NCI-H2029 (cell line): ENCODE data around the gene DDX4.
"Not testable (repeated sequence)": the region's sequence is repeated elsewhere in the genome, so short reads cannot be mapped to it uniquely, and the experiment has no call there.

ENCODE experiments used
- DNase-seq: peaks from one replicate; lab custom pipeline; 2025; lab: John Stamatoyannopoulos, UW

Gene DDX4

DNA sequence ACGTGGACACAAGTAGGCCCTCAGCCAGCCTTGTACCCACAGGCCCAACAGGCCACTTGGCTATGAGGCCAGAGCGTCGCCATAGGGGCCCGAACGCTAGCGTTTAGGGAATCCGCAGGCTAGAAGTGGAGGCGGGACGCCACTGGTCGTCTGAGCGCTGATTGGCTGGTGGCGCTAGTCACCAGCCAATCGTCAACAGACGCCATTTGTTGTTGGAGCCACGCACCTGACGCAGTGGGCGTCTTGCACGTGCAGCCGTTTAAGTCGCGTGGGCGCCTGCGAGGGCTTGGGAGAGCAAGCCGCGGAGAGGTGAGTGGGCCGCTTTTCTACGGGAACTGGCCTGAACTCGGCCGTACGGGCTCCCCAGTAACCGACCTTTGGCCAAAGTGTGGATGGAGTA lies at the start of gene DDX4:
Gene DDX4 (plus strand): TSS at position 269 of the 400 bp plus-strand sequence. CDS start 903 bp downstream, outside the sequence.
- no peak for DNase-seq

DNA sequence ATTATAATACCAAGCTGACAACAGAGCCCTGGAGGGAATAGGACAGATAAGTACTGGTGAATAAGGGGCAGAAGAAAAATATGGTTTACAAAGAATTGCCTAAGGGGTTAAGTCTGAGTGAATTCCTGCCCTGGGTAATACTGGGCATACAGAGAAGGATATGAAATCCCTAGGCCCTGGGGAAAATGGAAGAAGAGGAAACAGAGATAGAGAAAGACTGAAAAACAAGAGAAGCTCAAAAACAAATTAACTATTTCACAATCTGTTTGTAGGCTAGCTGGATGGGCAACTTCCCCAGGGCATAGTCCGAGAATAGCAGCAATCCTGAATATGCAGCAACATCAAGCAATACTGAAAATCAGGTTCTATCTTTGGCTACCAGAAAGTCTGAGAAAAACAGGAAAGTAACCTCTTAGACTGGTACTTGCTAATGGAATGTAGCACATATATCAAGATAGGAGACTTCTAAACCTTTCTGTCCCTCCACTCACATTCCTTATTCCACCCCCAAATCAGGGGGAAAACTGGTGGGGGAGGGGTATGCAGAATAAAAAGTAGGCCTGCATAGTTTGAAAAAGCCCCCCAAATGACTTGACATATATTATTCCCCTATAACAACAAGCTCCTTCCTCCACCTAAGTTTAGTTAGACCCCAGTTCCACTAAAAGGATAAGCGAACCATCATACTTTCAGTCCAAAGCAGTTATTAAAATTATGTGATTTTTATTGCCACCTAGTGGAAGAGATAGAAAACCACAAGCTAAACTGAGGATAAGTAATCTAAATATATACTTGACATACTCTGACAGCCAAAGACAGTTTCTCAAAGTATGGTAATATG lies 46.4 kb upstream of the DDX4 start:
- DNase-seq: peak; percentile 18

DNA sequence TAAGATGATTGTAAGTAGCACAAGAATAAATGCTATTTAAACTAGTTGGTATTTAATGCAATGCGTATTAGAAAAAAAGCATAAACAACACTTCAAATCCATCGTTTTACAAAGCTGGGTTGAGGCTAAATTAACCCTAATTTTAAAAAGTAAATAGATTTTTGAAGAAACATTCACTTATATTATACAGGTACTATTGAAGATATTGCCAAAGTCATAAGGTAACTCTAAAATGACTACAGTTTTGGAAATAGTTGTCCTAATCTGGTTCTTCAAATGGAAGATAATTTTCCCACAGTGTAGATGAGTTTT lies 45.8 kb upstream of the DDX4 start:
- no peak for DNase-seq

DNA sequence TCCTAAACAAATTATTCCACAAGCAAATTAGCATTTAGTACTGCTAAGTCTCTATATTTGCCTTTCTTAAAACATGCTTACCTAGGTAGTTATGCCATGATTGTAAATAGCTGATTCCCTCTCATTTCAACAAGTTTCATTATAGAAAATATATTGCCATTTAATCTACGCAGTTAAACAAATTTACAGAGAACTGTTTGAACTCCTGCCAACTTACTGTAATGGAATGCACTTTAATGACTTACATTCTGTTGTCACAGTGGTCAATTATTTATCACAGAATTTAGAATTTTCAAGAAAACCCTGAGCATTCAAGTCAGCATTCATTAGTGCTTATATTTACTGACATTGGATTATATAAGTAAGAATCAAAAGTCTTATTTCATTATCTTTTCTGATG lies 45.4 kb upstream of the DDX4 start:
- no peak for DNase-seq

DNA sequence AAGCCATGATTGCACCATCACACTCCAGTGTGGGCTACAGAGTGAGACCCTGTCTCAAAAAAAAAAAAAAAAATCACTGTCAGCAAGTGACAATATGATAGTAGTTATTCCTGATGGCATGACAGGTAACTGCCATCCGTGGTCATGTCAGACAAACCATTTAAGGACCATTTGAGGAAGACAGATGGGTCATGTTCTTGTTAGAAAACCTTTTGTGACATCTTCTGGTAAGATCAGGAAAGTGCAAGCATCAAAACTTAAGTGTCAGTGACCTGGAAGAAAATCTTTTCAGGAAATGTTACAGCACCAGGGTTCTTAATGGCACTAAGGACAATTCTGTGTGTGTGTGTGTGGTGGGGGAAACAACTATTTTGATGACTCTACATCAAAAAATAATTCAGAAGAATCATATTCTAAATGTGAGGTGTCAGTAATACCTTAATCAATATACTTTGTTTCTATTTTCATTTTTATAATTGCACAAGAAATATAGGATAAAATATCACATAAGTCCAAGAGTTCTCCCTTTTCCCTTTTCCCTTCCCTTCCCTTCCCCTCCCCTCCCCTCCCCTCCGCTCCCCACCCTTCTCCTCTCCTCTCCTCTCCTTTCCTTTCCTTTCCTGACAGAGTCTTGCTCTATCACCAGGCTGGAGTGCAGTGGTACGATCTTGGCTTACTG lies 43.6 kb upstream of the DDX4 start:
- DNase-seq: peak; percentile 10

DNA sequence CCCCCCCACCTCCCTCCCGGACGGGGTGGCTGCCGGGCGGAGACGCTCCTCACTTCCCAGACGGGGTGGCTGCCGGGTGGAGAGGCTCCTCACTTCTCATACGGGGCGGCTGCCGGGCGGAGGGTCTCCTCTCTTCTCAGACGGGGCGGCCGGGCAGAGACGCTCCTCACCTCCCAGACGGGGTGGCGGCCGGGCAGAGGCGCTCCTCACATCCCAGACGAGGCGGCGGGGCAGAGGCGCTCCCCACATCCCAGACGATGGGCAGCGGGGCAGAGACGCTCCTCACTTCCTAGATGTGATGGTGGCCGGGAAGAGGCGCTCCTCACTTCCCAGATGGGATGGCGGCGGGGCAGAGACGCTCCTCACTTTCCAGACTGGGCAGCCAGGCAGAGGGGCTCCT lies 41.2 kb upstream of the DDX4 start:
- not testable (repeated sequence) for DNase-seq

DNA sequence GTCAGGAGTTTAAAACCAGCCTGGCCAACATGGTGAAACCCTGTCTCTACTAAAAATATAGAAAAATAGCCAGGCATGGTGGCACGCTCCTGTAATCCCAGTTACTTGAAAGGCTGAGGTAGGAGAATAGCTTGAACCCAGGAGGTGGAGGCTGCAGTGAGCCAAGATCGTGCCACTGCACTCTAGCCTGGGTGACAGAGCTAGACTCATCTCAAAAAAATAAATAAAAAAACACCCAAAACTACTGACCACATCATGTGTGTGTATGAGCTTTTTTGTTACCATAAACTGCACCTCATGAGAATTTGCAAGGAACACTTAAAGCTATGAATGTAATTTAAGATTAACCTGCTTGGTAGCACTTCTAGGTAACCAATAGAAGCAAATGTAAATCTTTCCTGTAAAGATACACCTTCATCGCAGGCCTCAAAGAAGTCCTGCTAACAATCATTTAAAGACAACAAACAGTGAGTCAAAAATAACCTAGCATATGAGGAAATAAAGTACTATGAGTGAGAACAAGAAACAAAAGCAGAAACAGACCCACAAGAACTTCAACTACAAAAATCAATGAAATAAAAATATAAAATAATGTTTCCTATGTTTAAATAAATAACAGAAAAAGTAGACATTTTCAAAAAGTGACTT lies 38.7 kb upstream of the DDX4 start:
- DNase-seq: no peak

DNA sequence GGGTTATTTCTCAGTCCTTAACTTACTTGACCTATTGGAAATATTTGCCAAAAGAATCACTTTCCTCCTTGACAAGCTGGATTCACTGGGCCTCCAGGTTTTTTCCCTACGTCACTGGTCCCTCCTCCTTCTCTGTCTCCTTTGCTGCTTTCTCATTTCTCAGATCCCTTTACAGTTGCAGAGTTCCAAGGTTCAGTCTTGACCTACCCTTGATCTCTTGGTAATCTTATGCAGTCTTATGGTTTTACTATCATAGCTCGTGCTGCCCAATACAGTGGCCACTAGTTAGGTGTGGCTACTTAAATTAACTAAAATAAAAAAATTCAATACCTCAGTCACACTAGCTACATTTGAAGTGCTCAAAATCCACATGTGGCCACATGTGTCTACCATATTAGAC lies 37.1 kb upstream of the DDX4 start:
- no peak for DNase-seq

DNA sequence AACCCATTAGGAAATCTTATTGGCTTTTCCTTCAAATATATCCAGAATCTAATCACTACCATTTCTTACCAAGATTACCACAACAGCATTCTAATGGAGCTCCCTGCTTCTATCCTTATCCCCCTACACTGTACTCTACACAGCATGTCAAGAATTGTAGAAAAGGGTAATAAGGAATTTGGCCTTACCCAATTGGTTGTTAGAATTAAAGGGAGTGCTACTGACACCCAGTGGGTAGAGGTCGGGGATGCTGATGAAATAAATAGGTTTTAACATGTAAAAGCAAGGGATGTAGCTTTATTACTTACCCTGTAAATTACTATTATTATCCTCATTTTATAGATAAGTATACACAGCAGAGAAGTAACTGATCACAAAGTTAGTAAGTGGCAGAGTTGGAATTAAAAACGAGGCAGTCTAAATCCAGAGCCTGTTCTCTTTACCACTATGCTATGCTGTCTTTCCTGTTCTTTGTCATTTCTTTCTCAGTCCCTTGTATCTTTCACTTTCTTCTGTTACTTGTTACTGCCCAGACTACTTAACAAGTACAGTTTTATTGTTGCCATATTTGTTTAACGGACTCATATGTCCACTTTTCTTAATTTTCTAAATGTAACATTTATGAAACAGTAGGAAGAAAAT lies 36.3 kb upstream of the DDX4 start:
- DNase-seq: no peak

DNA sequence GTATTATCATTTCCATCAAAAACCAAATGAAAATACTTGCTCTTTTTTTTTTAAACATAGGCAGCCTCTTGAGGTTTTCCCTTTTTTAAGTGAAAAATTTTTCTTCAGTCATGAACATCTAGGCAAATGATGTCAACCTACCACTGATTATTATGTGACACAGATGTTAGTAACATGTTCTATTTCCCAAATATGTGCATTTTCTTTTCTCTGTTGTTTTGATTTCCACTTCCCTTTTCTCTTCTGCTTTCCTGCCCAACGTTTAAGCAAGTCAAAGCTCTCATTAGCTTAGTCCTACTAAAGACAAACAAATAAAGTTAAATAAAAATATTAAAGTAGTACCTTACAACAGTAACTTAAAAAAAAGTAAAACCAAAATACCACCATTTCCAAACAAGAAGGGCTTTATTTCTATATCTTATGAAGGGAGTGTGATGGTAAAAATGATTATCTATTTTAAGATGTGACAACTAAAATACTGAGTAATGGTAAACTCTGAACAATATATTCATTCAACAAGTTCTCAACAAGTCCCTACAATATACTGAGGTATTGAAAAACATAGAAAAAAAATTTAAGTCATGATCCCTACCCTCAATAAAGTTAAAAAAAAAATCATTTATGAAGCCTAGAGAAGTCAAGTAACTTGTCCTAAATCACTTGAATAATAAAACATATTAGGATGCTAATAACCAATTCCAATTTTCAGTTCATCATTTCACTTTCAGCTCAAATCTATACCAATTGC lies 35.1 kb upstream of the DDX4 start:
- DNase-seq: no peak

DNA sequence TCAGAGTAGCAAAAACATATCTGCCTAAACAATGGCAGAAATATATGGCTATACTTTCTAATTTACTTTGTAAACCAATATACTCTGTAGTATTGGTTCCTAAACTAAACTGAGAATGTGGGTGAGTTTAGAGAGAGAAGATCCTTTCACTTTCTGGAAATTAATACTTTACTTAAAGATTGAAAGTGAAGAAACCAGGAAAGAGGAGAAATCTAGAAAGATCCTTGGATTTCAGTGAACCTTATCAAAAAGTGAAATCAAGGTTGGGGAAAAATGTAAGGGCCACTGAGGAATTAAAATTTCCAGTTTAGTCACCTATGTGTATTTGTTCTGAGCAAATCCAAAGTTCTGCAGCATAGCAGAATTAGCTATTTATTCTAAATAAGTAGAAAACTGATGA lies 31.6 kb upstream of the DDX4 start:
- no peak for DNase-seq

DNA sequence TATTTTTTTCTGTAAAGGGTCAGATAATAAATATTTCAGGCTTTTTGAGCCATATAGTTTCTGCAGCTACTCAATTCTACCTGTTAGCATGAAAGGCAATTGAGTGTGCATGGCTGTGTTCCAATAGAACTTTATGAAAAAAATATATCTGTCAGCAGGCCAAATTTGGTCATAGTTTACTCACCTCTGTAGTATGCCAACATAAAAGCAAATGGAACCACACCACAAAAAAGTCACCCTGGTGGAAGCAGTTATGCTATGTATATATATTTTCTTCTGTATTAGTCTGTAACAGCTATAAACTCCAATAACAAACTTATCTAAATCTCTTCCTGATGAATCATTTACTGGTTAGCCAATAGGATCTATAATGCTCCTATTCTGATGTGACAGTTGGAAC lies 29.1 kb upstream of the DDX4 start:
- DNase-seq: peak; percentile 1

DNA sequence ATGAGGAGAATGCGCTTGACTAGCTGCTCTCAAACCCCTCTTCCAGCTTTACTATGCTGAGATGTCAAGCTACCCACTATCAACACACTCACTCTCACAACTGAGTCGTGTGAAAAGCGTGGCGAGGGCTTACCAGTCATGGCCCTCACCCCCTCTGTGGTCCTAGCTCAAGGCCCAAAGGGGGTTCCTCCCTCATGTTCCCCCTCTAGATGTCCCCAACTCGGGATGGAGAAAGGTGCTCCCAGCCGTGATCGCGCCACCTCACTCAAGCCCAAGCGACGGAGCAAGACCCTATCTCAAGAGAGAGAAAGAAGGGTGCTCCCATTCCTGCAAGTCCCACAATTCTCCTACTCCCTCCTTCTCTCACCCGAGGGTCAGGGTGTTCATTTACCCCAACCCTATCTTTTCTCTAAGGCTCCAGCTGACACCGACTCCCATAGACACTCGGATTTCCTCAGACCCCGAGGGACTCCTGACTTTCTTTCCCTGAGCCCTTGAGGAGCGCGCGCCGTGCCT lies 26.3 kb upstream of the DDX4 start:
- no peak for DNase-seq

DNA sequence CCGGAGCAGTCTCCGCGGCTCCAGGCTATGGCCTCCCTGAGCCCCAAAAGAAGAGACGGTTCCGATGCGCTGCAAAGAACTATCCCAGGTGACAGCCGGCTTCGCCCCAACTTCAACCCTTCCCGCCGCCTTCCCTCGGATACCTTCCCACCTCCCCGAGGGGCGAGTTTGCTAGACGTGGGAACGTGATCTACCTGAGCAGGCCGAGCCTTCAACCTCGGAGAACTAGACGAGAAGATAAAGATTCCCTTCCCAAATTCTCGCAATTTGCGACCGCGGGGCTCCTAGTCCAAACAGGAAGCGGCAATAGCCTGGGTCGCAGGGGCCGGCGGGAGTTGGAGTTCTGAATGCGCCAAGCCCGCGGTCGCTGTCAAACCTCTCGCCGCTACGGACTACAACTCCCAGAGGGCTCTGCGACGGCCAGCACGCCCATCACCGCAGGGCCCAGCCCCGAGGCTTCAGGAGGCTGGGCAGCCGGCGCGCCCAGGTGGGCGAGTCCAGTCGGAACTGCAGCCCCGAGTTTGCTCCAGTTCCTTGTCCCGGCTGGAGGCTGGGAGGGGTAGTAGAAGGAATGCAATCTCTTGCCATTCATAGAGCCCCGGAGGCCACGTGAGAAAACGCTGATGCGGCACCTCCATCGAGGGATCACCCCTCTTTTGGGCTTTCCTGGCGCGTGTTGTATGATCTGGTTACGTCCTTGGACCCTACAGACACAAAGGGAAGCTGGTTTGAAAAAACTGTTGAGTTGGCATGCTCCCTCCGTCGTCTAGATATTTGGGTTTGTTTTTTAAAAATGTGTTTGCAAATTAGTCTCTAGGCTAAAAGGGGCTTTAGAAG lies 25.6 kb upstream of the DDX4 start, which contains the start of gene SLC38A9:
Gene SLC38A9 (minus strand): TSS at position 302 of the 837 bp plus-strand sequence. CDS start 14,366 bp downstream, outside the sequence.
- DNase-seq: peak; percentile 94

DNA sequence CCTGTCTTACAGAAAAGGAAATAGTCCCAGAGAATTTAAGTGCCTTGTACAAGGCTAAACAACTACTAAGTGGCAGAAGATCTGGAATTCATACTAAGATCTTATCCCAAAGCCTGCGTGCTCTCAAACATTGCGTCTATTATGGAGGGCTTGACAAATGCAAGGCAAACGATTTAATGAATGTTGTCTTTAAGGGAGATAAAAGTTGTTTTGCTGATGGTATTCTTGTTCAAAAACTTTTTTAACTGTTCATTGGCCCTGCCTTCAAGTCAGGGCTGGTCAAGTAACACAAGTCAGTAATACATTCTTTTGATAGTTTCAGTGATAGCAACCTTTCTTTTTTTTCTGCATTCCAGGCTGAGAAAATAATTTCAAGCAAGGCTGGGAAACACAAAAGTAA lies 24.0 kb upstream of the DDX4 start:
- no peak for DNase-seq

DNA sequence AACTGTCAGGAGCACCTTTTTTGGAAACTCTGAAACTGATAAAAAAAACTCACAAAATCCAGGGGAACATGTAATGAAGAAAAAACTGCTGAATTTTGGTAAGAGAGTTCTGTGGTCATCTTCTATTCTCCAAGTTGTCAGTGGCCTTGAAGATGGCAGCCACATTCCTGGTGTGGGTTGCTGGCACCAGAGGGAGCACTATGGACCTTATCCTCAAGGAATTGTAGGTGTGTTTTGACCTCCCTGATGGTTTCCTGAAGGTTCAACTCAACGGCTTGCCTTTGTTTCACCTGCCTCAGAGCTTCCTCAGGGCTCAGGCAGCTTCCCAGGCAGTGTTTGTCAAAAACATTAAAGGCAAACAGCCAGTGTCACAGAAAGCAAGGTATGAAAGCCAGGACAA lies 23.5 kb upstream of the DDX4 start:
- peak; percentile 4 for DNase-seq

DNA sequence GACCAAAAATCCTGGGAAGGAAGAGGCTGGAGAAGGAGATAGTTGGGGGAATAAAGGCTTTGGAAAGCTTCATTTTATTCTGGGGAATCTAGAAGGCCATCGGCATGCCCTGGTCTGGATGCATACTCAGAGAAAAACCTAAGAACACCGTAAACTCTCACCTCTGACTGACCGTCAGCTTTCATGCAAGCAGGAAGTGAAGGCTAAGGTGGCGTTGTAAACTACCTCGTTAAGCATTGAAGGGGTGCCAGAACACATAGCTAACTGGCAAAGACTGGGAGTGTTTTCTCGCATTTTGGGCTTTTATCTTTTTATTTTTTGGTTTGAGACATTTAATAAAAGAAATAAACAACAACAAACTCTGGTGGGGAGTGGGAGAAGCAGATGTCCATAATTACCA lies 23.1 kb upstream of the DDX4 start:
- DNase-seq: peak; percentile 2

DNA sequence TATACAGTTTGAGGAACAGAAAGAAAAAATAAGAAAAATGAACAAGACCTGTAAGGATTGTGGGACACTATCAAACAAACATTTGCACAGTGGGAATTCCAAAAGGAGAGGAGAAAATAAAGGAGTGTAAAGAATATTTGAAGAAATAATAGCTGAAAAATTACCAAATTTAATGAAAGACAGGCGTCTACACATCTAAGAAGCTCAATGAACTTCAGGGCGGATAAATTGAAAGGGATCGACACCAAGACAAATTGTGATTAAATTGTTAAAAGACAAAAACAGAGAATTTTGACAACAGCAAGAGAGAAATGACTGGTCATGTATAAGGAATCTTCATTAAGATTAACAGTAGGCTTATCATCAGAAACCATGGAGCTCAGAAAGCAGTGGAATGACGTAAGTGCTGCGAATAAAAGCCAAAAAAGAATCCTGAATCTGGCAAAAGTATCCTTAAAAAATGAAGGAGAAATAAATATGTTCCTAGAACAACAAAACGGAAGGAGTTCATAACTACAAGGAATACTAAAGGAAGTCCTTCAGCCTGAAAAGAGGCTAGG lies 22.3 kb upstream of the DDX4 start:
- DNase-seq: no peak

DNA sequence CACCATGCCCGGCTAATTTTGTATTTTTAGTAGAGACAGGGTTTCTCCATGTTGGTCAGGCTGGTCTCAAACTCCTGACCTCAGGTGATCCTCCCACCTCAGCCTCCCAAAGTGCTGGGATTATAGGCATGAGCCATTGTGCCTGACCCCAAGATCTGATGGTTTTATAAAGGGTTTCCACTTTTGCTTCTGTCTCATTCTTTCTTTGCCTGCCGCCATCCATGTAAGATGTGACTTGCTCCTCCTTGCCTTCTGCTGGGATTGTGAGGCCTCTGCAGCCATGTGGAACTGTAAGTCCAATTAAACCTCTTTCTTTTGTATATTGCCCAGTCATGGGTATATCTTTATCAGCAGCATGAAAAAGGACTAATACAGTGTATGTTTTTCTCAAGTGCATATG lies 18.8 kb upstream of the DDX4 start:
- not testable (repeated sequence) for DNase-seq

DNA sequence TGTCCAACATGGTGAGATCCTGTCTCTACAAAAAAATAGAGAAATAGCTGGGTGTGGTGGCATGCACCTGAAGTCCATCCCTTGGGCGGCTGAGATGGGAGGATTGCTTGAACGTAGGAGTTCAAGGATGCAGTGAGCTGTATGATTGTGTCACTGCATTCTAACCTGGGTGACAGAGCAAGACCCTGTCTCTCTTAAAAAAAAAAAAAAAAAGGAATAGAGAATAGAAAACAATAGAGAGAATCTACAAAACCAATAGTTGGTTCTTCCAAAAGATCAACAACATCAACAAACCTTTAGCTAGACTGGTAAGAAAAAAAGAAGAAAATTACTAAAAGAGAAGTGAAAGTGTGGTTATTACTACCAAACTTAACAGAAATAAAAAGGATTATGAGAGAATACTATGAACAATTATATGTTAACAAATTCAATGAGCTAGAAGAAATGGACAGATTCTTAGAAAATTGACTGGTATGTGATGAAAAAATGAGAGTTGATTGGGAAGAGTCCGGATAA lies 17.6 kb upstream of the DDX4 start:
- DNase-seq: no peak
